GM12878 (cell line): ENCODE data around the gene MLLT3. TPM values are rescaled to one million over a fixed set of nuclear protein-coding genes. Genes with fewer than 3 reads are reported as not detected.

Source experiments
- ASH2L ChIP-seq: fragments of 300-600, 200-600 bp; sonication (generic); IDR thresholded peaks from 2 replicates; pipeline ENCODE4 v1.6.1; 2017; ENCODE audit warnings: low read depth, mild to moderate bottlenecking, borderline replicate concordance
- GABPA ChIP-seq: IDR thresholded peaks from 2 replicates; pipeline ENCODE4 v1.6.1; 2014; ENCODE audit warnings: antibody characterized with exemption, low read depth, mild to moderate bottlenecking, inconsistent platforms
- HCFC1 ChIP-seq: fragments of 150-350 bp; IDR thresholded peaks from 2 replicates; pipeline ENCODE4 v1.6.1; 2014; ENCODE audit warnings: low read length
- KDM1A ChIP-seq: fragments of 200-600 bp; sonication (generic); IDR thresholded peaks from 2 replicates; pipeline ENCODE4 v1.6.1; 2016; ENCODE audit warnings: borderline replicate concordance
- MTA2 ChIP-seq: fragments of 450-650 bp; IDR thresholded peaks from 2 replicates; pipeline ENCODE4 v1.6.1; 2016; ENCODE audit warnings: low read depth, mild to moderate bottlenecking, moderate library complexity
- MTA3 ChIP-seq: IDR thresholded peaks from 2 replicates; pipeline ENCODE4 v1.6.1; 2012; ENCODE audit warnings: low read length, inconsistent platforms, borderline replicate concordance
- MXI1 ChIP-seq: fragments of 150-350 bp; IDR thresholded peaks from 2 replicates; pipeline ENCODE4 v1.6.1; 2011; ENCODE audit warnings: low read depth, mild to moderate bottlenecking, inconsistent platforms, low read length, improper control_type of control experiment
- MYC ChIP-seq: IDR thresholded peaks from 2 replicates; pipeline ENCODE4 v1.6.1; 2011; ENCODE audit warnings: mild to moderate bottlenecking, low read length, moderate library complexity, inconsistent platforms; ENCODE audit not compliant: insufficient read depth, insufficient replicate concordance, insufficient read length, severe bottlenecking
- NFIC ChIP-seq: IDR thresholded peaks from 2 replicates; pipeline ENCODE4 v1.6.1; 2012; ENCODE audit warnings: low read depth, mild to moderate bottlenecking, inconsistent platforms, low read length, moderate library complexity
- NFYA ChIP-seq: IDR thresholded peaks from 2 replicates; pipeline ENCODE4 v1.6.1; 2011; ENCODE audit warnings: low read depth, mild to moderate bottlenecking, low read length, improper control_type of control experiment, borderline replicate concordance
- RAD51 ChIP-seq: fragments of 450-650 bp; IDR thresholded peaks from 2 replicates; pipeline ENCODE4 v1.6.1; 2016; ENCODE audit warnings: moderate library complexity, mild to moderate bottlenecking, inconsistent platforms
- RCOR1 ChIP-seq: conservative IDR thresholded peaks from 2 replicates; pipeline ENCODE4 v1.6.1; 2012; ENCODE audit warnings: low read depth, low read length, improper control_type of control experiment
- TARDBP ChIP-seq: IDR thresholded peaks from 2 replicates; pipeline ENCODE4 v1.6.1; 2016; ENCODE audit warnings: borderline replicate concordance
- TCF7 ChIP-seq: IDR thresholded peaks from 2 replicates; pipeline ENCODE4 v1.6.1; 2014; ENCODE audit warnings: antibody characterized with exemption, borderline replicate concordance
- YY1 ChIP-seq: IDR thresholded peaks from 2 replicates; pipeline ENCODE4 v1.6.1; 2011; ENCODE audit warnings: low read depth, mild to moderate bottlenecking, low read length
- ZNF217 ChIP-seq: fragments of 450-650 bp; IDR thresholded peaks from 2 replicates; pipeline ENCODE4 v1.6.1; 2017; ENCODE audit warnings: antibody characterized with exemption, mild to moderate bottlenecking
- ZNF622 ChIP-seq: fragments of 450-650 bp; IDR thresholded peaks from 2 replicates; pipeline ENCODE4 v1.6.1; 2017; ENCODE audit warnings: mild to moderate bottlenecking, inconsistent platforms
- polyA plus RNA-seq, 11 experiments: library from polyadenylated mRNA; depleted of rRNA in 4 of 11; unstranded in 6 of 11; stranded (reverse) in 5 of 11; fragments of >200 nt; fragmentation: Nextera tagmentation in 4 of 11; fragmentation: Illumina TruSeq in 1 of 11; extraction: Ambion mirVana in 4 of 11; extraction: Trizol in 1 of 11; gene quantifications; 1 replicate in 1 of 11; 2 replicates in 10 of 11; pipeline versions ENCODE4 v1.2.1 to v1.2.3, GENCODE V29; 2011 to 2016; ENCODE audit warnings: inconsistent platforms in 2 of 11, missing spikeins in 2 of 11, low read depth in 1 of 11
- total RNA-seq, 4 experiments: library from RNA; depleted of rRNA in 3 of 4; stranded (reverse); fragments of >200 nt in 3 of 4; fragmentation: Illumina TruSeq in 1 of 4; extraction: Trizol in 1 of 4; gene quantifications; 2 replicates each; pipeline versions ENCODE4 v1.2.1 to v1.2.3, GENCODE V29; 2013 to 2021
- TF ChIP-seq, protein P1 (sequence below): IDR thresholded peaks from 2 replicates; pipeline ENCODE4 v1.6.1; 2012; ENCODE audit warnings: improper control_type of control experiment, low read depth, low read length; ENCODE audit not compliant: insufficient replicate concordance
- TF ChIP-seq, protein P2 (sequence below): fragments of 450-650 bp; IDR thresholded peaks from 2 replicates; pipeline ENCODE4 v1.6.1; 2017; ENCODE audit warnings: mild to moderate bottlenecking, moderate library complexity
- TF ChIP-seq, protein P3 (sequence below): IDR thresholded peaks from 2 replicates; pipeline ENCODE4 v1.6.1; 2011; ENCODE audit warnings: borderline replicate concordance, low read depth, mild to moderate bottlenecking, moderate library complexity, low read length; ENCODE audit not compliant: insufficient read depth, poor library complexity, severe bottlenecking

Gene MLLT3
- total and polyA plus RNA-seq, 10 of the 15 experiments (the other 5 are each of a cell fraction or from before 2014, with no cell fraction given): 17.7 to 72.3 (median 35.6) TPM

DNA sequence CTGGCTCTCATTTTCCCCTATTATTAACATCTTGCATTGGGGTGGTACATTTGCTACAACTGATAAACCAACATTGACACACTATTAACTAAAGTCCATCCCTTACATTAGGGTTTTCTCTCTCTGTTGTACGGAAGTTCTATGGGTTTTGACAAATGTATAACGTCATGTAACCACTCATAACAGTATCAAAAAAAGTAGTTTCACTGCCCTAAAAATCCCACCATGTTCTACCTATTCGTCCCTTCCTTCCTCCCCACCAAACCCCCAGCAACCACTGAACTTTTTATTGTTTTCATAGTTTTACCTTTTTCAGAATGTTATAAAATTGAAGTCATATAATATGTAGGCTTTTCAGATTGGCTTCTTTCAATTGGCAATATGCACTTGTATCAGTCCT is 40.1 kb downstream of the MLLT3 start (continued):
- TF ChIP-seq, protein P1, sequence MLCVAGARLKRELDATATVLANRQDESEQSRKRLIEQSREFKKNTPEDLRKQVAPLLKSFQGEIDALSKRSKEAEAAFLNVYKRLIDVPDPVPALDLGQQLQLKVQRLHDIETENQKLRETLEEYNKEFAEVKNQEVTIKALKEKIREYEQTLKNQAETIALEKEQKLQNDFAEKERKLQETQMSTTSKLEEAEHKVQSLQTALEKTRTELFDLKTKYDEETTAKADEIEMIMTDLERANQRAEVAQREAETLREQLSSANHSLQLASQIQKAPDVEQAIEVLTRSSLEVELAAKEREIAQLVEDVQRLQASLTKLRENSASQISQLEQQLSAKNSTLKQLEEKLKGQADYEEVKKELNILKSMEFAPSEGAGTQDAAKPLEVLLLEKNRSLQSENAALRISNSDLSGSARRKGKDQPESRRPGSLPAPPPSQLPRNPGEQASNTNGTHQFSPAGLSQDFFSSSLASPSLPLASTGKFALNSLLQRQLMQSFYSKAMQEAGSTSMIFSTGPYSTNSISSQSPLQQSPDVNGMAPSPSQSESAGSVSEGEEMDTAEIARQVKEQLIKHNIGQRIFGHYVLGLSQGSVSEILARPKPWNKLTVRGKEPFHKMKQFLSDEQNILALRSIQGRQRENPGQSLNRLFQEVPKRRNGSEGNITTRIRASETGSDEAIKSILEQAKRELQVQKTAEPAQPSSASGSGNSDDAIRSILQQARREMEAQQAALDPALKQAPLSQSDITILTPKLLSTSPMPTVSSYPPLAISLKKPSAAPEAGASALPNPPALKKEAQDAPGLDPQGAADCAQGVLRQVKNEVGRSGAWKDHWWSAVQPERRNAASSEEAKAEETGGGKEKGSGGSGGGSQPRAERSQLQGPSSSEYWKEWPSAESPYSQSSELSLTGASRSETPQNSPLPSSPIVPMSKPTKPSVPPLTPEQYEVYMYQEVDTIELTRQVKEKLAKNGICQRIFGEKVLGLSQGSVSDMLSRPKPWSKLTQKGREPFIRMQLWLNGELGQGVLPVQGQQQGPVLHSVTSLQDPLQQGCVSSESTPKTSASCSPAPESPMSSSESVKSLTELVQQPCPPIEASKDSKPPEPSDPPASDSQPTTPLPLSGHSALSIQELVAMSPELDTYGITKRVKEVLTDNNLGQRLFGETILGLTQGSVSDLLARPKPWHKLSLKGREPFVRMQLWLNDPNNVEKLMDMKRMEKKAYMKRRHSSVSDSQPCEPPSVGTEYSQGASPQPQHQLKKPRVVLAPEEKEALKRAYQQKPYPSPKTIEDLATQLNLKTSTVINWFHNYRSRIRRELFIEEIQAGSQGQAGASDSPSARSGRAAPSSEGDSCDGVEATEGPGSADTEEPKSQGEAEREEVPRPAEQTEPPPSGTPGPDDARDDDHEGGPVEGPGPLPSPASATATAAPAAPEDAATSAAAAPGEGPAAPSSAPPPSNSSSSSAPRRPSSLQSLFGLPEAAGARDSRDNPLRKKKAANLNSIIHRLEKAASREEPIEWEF: peak; percentile 9
- TF ChIP-seq MXI1 (no peak), MTA2 (peak; percentile 47; the same call in 1 of the 2 replicates), MYC (no peak), ZNF217 (no peak), RAD51 (no peak), MTA3 (no peak), NFIC (peak; percentile 91), RCOR1 (no peak), NFYA (no peak), TARDBP (no peak), YY1 (no peak), ASH2L (no peak), GABPA (peak; percentile 34; the same call in 1 of the 2 replicates), TCF7 (no peak), KDM1A (no peak), HCFC1 (no peak), ZNF622 (no peak)
- TF ChIP-seq, protein P2, sequence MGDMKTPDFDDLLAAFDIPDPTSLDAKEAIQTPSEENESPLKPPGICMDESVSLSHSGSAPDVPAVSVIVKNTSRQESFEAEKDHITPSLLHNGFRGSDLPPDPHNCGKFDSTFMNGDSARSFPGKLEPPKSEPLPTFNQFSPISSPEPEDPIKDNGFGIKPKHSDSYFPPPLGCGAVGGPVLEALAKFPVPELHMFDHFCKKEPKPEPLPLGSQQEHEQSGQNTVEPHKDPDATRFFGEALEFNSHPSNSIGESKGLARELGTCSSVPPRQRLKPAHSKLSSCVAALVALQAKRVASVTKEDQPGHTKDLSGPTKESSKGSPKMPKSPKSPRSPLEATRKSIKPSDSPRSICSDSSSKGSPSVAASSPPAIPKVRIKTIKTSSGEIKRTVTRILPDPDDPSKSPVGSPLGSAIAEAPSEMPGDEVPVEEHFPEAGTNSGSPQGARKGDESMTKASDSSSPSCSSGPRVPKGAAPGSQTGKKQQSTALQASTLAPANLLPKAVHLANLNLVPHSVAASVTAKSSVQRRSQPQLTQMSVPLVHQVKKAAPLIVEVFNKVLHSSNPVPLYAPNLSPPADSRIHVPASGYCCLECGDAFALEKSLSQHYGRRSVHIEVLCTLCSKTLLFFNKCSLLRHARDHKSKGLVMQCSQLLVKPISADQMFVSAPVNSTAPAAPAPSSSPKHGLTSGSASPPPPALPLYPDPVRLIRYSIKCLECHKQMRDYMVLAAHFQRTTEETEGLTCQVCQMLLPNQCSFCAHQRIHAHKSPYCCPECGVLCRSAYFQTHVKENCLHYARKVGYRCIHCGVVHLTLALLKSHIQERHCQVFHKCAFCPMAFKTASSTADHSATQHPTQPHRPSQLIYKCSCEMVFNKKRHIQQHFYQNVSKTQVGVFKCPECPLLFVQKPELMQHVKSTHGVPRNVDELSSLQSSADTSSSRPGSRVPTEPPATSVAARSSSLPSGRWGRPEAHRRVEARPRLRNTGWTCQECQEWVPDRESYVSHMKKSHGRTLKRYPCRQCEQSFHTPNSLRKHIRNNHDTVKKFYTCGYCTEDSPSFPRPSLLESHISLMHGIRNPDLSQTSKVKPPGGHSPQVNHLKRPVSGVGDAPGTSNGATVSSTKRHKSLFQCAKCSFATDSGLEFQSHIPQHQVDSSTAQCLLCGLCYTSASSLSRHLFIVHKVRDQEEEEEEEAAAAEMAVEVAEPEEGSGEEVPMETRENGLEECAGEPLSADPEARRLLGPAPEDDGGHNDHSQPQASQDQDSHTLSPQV: no peak
- TF ChIP-seq, protein P3, sequence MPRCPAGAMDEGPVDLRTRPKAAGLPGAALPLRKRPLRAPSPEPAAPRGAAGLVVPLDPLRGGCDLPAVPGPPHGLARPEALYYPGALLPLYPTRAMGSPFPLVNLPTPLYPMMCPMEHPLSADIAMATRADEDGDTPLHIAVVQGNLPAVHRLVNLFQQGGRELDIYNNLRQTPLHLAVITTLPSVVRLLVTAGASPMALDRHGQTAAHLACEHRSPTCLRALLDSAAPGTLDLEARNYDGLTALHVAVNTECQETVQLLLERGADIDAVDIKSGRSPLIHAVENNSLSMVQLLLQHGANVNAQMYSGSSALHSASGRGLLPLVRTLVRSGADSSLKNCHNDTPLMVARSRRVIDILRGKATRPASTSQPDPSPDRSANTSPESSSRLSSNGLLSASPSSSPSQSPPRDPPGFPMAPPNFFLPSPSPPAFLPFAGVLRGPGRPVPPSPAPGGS: no peak
